Measurements from ENCODE around the gene FLRT2.

GRCh38 chr14:85535321-85535720, 5.4 kb downstream of the FLRT2 start:
- TF ChIP-seq POLR2A (IDR thresholded peaks at IDR 0.05) (no peak), CTCF (IDR thresholded peaks at IDR 0.05 in 8 of 11, conservative IDR thresholded peaks at IDR 0.05 in 3 of 11) (no peak)
